OCI-LY1 (cell line): ENCODE data around the gene XRCC4.

Source experiments
- H2AFZ ChIP-seq: fragments of 200-600 bp; sonication (generic), shearing (Covaris generic); 2 replicates; pipeline ENCODE4 v1.6.0; 2014; ENCODE audit warnings: antibody characterized with exemption, mild to moderate bottlenecking, low read length
- H3F3A ChIP-seq: fragments of 200-600 bp; sonication (generic), shearing (Covaris generic); 2 replicates; pipeline ENCODE4 v1.6.0; 2014; ENCODE audit warnings: mild to moderate bottlenecking, antibody characterized with exemption, low read length, moderate library complexity; ENCODE audit not compliant: insufficient read depth
- H3K27ac ChIP-seq: fragments of 200-600 bp; sonication (generic); 2 replicates; pipeline ENCODE4 v1.5.1; 2014; ENCODE audit warnings: low read length, mixed run types, mild to moderate bottlenecking, low read depth; ENCODE audit not compliant: poor library complexity, severe bottlenecking
- H3K27me3 ChIP-seq: fragments of 200-600 bp; sonication (generic); 2 replicates; pipeline ENCODE4 v1.6.0; 2014; ENCODE audit warnings: antibody characterized with exemption, mild to moderate bottlenecking, low read length, moderate library complexity; ENCODE audit not compliant: insufficient read depth
- H3K36me3 ChIP-seq: fragments of 200-600 bp; sonication (generic); 2 replicates; pipeline ENCODE4 v1.6.1; 2014; ENCODE audit warnings: mild to moderate bottlenecking, antibody characterized with exemption, low read length, moderate library complexity, mixed read lengths; ENCODE audit not compliant: insufficient read depth
- H3K4me1 ChIP-seq: fragments of 200-600 bp; sonication (generic); 2 replicates; pipeline ENCODE4 v1.5.1; 2014; ENCODE audit warnings: mild to moderate bottlenecking, low read length, moderate library complexity; ENCODE audit not compliant: insufficient read depth, severe bottlenecking
- H3K4me2 ChIP-seq: fragments of 200-600 bp; sonication (generic), shearing (Covaris generic); 2 replicates; pipeline ENCODE4 v1.6.1; 2014; ENCODE audit warnings: low read length
- H3K4me3 ChIP-seq: fragments of 200-600 bp; sonication (generic); 2 replicates; pipeline ENCODE4 v1.5.1; 2014; ENCODE audit warnings: low read length, low read depth, mild to moderate bottlenecking, mixed read lengths; ENCODE audit not compliant: poor library complexity, severe bottlenecking
- H3K79me2 ChIP-seq: fragments of 200-600 bp; shearing (Covaris generic); 2 replicates; pipeline ENCODE4 v1.6.1; 2016; ENCODE audit warnings: mixed run types, low read length, mixed read lengths; ENCODE audit not compliant: insufficient read depth
- H3K9ac ChIP-seq: fragments of 200-600 bp; sonication (generic), shearing (Covaris generic); 2 replicates; pipeline ENCODE4 v1.6.1; 2014; ENCODE audit warnings: mild to moderate bottlenecking, low read length, mixed read lengths
- H3K9me2 ChIP-seq: fragments of 200-600 bp; sonication (generic), shearing (Covaris generic); 2 replicates; pipeline ENCODE4 v1.6.1; 2014; ENCODE audit warnings: low read depth, mild to moderate bottlenecking, low read length, mixed read lengths
- H3K9me3 ChIP-seq: fragments of 200-600 bp; shearing (Covaris generic); 2 replicates; pipeline ENCODE4 v1.6.1; 2014; ENCODE audit warnings: low read length, mixed read lengths
- H4K20me1 ChIP-seq: fragments of 200-600 bp; sonication (generic), shearing (Covaris generic); 2 replicates; pipeline ENCODE4 v1.6.0; 2016; ENCODE audit warnings: mild to moderate bottlenecking, low read length; ENCODE audit not compliant: insufficient read depth
- CTCF ChIP-seq: fragments of 200-600 bp; sonication (generic), shearing (Covaris generic); IDR thresholded peaks from 2 replicates; pipeline ENCODE4 v1.5.1; 2017; ENCODE audit warnings: mild to moderate bottlenecking, antibody characterized with exemption, low read length, moderate library complexity, mixed read lengths
- EZH2 ChIP-seq: fragments of 200-600 bp; sonication (generic), shearing (Covaris generic); IDR thresholded peaks from 2 replicates; pipeline ENCODE4 v1.8.0; 2017; ENCODE audit warnings: borderline replicate concordance, mixed run types, mild to moderate bottlenecking, antibody characterized with exemption, low read length, moderate library complexity, mixed read lengths

XRCC4 gene

GRCh38 chr5:83342465-83342864 lies 265.1 kb downstream of the XRCC4 start:
- no peaks in the 10 kb centered on the region for H3K4me1 ChIP-seq
- H3K27ac ChIP-seq: no peak overlapping the region
- no peak overlapping the region for H3K4me3 ChIP-seq
- H3K79me2 ChIP-seq: no peaks in the 10 kb centered on the region
- no peaks in the 10 kb centered on the region for H3K9me3 ChIP-seq
- TF ChIP-seq CTCF (no peak), EZH2 (no peak)
- H3F3A ChIP-seq: no peaks in the 10 kb centered on the region
- no peaks in the 10 kb centered on the region for H3K9me2 ChIP-seq
- H3K4me2 ChIP-seq: no peak overlapping the region
- H2AFZ ChIP-seq: no peak overlapping the region
- no peaks in the 10 kb centered on the region for H4K20me1 ChIP-seq
- no peak overlapping the region for H3K9ac ChIP-seq
- H3K27me3 ChIP-seq: no peaks in the 10 kb centered on the region
- H3K36me3 ChIP-seq: no peaks in the 10 kb centered on the region

GRCh38 chr5:83343299-83343698 lies 266.0 kb downstream of the XRCC4 start:
- Histone ChIP-seq H3K9ac (no peak overlapping the region), H3K27me3 (no peaks in the 10 kb centered on the region), H4K20me1 (no peaks in the 10 kb centered on the region), H3K9me3 (no peaks in the 10 kb centered on the region), H3K27ac (no peak overlapping the region), H3K36me3 (no peaks in the 10 kb centered on the region), H3K4me3 (no peak overlapping the region), H2AFZ (no peak overlapping the region), H3K4me2 (no peak overlapping the region), H3K4me1 (no peaks in the 10 kb centered on the region), H3K79me2 (no peaks in the 10 kb centered on the region), H3K9me2 (no peaks in the 10 kb centered on the region), H3F3A (no peaks in the 10 kb centered on the region)
- TF ChIP-seq EZH2 (no peak), CTCF (no peak)

GRCh38 chr5:83345423-83345822 lies 268.1 kb downstream of the XRCC4 start:
- H3K9me3 ChIP-seq: no peaks in the 10 kb centered on the region
- H3K9ac ChIP-seq: no peak overlapping the region
- H4K20me1 ChIP-seq: no peaks in the 10 kb centered on the region
- no peaks in the 10 kb centered on the region for H3K4me1 ChIP-seq
- no peaks in the 10 kb centered on the region for H3K36me3 ChIP-seq
- no peak overlapping the region for H3K4me2 ChIP-seq
- no peak overlapping the region for H3K4me3 ChIP-seq
- H3K9me2 ChIP-seq: no peaks in the 10 kb centered on the region
- H3K27me3 ChIP-seq: no peaks in the 10 kb centered on the region
- no peaks in the 10 kb centered on the region for H3K79me2 ChIP-seq
- no peak overlapping the region for H2AFZ ChIP-seq
- TF ChIP-seq EZH2 (no peak), CTCF (no peak)
- no peak overlapping the region for H3K27ac ChIP-seq
- no peaks in the 10 kb centered on the region for H3F3A ChIP-seq
